ENCODE results near the gene RASAL3.

- TF ChIP-seq SUZ12 (IDR thresholded peaks at IDR 0.05; ENCODE audit: extremely low read depth, insufficient read depth, insufficient read length), result no peak
- no peak for TF ChIP-seq ZNF274 (IDR thresholded peaks at IDR 0.05; ENCODE audit: low read depth, low read length)
- no peak for TF ChIP-seq YY1 (IDR thresholded peaks at IDR 0.05; ENCODE audit: insufficient read depth, insufficient read length)
Measured at GRCh38 chr19:15453906-15454860, 10.2 kb downstream of the RASAL3 start.
